ENCODE measurements around the gene ATG14.
"Not testable (repeated sequence)": the region's sequence is repeated elsewhere in the genome, so short reads cannot be mapped to it uniquely, and the experiment has no call there.

ATG14 gene, protein sequence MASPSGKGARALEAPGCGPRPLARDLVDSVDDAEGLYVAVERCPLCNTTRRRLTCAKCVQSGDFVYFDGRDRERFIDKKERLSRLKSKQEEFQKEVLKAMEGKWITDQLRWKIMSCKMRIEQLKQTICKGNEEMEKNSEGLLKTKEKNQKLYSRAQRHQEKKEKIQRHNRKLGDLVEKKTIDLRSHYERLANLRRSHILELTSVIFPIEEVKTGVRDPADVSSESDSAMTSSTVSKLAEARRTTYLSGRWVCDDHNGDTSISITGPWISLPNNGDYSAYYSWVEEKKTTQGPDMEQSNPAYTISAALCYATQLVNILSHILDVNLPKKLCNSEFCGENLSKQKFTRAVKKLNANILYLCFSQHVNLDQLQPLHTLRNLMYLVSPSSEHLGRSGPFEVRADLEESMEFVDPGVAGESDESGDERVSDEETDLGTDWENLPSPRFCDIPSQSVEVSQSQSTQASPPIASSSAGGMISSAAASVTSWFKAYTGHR

DNA sequence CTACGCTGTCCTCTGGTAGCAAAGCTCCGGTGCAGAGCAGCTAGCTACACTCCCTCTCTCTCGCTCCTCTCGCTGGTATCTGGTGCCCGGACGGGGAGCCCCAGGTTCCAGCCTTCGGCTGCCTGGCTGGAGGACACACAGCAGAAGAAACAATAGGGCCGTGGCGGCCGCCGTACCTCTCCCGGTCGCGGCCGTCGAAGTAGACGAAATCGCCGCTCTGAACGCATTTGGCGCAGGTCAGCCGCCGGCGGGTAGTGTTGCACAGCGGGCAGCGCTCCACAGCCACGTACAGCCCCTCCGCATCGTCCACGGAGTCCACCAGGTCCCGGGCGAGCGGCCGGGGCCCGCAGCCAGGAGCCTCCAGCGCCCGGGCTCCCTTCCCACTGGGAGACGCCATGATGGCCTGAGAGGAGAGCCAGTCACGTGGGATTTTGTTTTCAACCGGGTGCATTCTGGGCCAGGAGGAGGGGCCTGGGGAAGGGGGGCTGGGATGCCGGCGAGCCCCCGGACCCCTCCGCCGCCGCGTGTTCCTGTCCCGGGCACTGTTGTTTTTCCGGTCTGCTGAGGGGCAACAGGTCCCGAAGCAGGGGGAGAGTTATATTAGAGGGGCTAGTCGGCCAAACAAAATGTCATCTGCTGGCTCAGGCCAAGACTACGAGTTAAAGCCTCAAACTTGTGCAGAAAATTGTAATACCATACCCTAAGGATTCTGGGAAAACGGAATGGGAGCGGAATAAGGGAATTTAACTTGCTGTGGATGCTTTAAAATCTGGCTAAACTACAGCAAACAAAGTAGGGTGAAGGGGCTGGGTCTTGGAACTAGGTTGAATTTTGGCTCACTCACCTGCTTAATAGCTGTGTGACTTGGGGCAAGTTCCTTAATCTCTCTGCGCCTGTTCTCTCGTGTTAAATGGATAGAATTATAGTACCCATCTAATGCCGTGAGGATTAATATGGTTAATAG is at the start of gene ATG14:
ATG14 (minus strand) TSS at position 405 of the 964 bp plus-strand sequence; CDS start at position 397, 8 bp downstream.
- DNase-seq (ENCODE audit: low read depth), result peak; percentile 91

GRCh38 chr14:55458800-55459515 is 47.3 kb upstream of the ATG14 start:
- peak; percentile 66 for DNase-seq (ENCODE audit: low read depth)

DNA sequence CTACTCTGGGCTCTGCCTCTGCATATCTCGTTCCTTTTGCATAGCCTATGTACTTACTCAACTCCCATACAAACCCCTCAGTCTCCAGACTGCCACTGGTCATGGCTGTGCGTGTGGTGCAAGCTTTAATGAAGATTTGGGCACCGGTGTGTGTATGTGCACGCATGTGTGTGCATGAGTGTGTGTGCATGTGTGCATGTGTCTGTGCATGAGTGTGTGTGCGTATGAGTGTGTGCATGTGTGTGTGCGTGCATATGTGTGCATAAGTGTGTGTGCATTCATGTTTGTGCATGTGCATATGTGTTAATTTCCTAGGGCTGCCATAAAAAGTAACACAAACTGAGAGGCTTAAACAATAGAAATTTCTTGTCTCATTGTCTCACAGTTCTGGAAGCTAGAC is 45.9 kb upstream of the ATG14 start:
- no peak for DNase-seq (ENCODE audit: low read depth)

- not testable (repeated sequence) for DNase-seq (ENCODE audit: low read depth)
Observed at GRCh38 chr14:55456411-55456810, 44.8 kb upstream of the ATG14 start.

DNA sequence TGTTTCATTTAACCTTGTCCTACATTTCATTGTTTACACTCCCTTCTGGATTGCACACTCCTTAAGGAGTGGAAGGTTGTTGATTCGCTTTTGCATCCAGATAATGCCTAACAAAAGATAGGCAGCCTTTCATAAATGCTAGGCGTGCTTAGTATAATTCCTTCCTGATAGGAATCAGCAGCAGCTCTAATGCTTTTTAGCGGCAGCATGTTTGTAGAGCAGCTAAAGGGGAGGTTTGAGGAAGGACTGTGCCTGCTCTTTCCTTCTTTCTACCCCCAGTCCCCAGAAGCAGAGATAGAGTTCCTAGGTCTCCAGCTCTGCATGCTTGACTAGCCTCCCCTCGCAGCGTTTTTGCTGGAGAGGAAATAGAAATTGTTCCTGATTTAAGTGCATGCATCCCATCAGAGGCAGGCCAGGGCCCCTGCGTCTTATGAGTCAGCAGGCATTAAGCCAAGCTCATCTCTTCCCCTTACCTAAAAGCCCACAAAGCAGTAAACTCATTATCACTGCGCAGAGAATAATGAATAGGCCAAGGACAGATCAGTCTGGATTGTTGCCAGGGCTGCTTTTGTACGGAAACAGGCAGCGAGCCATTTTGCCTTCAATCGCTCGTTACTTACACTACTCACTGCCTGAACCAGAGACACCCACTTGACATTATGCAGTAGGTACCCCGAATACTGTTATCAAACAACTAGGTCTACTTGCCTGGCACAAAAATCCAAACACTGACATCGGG is 42.8 kb upstream of the ATG14 start:
- DNase-seq (ENCODE audit: low read depth), result peak; percentile 86

GRCh38 chr14:55451950-55452349 is 40.3 kb upstream of the ATG14 start:
- no peak for DNase-seq (ENCODE audit: low read depth)

GRCh38 chr14:55451398-55451797 is 39.8 kb upstream of the ATG14 start:
- no peak for DNase-seq (ENCODE audit: low read depth)

DNA sequence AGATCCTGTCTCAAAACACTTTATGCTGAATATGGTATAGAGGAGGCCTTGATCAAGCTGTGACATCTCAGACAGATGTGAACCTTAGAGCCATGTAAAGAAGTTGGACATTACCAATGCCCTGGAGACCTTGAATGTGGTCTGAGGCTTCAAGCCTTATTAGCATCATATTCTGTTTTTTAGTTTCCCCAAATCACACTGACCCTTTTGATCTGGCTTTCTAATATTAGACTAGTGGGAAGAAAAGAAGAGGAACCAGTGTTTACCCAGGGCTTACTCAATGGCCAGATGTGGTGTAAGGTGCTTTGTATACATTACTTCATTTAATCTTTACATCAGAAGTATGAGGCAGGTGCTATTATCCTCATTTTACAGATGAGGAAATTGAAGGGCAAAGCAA is 39.4 kb upstream of the ATG14 start:
- DNase-seq (ENCODE audit: low read depth), result no peak

DNA sequence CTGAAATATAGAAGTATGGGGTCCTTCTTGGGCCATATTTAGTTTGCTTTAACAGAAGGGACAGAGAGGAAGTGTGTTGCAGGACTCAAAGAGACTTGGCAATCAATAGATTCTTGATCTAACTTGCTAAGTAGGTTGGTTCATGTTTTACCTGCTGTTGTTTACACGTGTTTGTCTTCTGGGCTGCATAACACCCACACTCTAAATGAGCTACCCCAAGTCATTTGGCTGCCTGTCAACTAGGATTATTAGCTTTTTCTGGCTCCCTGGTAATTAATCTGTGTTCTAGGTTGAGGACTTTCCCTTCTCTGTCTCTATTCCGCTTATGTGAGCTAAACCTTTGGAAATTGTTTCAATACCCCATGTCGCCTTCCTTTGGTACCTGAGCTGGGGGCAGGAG is 38.9 kb upstream of the ATG14 start:
- no peak for DNase-seq (ENCODE audit: low read depth)

DNA sequence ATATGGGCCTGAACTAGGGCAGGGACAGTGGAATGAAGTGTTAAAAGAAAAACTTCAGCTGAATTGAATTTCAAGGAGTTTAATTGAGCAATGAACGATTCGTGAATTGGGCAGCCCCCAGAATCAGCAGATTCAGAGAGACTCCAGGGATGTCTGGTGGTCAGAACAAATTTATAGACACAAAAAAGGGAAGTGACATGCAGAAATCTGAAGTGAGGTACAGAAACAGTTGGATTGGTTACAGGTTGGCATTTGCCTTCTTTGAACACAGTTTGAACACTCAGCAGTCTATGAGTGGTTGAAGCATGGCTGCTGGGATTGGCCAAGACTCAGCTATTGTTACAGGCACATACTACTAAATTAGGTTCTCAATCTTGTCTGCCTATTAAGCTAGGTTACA is 38.5 kb upstream of the ATG14 start:
- no peak for DNase-seq (ENCODE audit: low read depth)

GRCh38 chr14:55449116-55449515 is 37.5 kb upstream of the ATG14 start:
- no peak for DNase-seq (ENCODE audit: low read depth)

DNA sequence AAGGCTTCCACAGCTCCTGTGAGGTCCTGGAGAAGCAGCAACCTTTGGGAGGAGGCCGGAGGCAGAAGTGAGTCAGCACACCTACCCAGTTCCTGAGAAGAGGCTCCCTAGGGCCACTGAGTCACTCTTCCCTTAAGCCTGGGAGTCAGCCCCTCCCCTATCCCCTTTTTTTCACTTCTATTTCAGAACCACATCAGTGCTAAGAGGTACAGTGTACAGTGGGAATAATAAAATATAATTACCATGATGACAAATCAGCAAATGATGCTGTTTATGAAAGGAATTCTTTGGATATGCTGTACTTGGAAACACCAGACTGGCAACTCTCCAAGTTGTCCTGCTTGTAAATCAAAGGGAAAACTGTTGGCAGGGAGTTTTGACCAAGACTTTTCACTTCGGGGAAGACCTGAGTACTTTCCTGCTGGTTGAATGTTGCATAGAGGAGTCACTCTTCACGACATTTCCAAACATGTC is 36.5 kb upstream of the ATG14 start:
- DNase-seq (ENCODE audit: low read depth), result peak; percentile 99

DNA sequence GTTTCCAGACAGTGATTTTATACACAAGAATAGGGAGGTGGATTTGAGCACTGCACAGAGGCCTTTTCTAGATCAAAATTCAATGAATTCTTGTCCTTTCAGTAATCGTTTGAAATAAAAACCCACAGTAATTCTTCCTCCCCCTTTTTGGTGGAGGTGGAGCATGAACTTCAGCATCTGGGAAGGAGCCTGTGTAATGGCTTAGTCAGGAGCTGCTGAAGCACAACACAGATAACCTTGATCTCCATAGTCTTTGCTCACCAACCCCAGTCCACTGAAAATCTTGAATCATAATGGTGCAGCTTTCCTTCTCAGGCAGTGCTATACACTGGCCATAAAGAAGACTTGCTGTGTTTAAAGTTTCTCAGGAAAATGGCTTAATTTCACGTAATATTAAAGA is 35.2 kb upstream of the ATG14 start:
- peak; percentile 91 for DNase-seq (ENCODE audit: low read depth)

DNA sequence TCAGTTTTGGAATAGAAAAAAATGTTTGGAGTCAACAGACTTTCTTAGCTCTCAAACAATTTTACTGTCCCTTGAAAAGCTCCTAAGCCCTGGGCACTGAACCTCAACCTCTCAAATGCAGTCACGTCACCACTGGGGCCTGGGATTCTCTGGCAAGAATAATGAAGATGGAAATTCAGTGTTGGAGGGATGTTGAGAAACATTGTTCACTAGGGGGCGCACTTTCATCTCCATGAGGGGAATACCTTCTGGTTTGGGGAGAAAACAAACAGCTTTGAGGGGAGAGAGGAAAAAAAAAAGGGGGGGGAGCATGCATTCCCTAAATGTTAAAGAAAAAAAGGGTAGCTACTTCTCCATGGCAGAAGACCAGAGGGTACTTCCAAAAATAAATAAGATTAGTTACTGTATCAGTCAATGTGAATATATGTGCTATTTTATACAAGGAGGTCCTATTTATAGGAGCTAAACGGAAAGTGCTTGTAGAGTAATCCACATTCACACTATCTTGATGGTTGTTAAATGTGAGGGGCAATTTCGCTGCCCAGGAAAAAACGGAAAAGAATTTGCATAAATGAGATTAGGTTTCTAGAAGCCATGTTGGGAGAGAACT is 34.6 kb upstream of the ATG14 start:
- DNase-seq (ENCODE audit: low read depth), result peak; percentile 91

DNA sequence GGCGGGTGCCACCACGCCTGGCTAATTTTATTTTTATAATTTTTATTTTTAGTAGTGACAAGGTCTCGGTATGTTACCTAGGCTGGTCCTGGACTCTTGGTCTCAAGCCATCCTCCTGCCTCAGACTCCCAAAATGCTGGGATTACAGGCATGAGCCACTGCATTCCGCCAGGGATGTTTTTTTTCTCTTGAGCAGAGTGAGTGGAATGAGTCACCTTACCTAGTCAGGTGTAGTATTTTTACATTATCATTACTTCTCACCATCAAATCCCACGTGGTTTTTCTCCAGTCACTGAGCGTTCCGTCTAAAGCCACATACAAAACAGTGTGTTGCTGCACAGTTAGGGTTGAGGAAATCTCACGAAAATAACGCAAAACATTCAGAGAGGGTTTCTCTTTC is 29.7 kb upstream of the ATG14 start:
- no peak for DNase-seq (ENCODE audit: low read depth)

DNA sequence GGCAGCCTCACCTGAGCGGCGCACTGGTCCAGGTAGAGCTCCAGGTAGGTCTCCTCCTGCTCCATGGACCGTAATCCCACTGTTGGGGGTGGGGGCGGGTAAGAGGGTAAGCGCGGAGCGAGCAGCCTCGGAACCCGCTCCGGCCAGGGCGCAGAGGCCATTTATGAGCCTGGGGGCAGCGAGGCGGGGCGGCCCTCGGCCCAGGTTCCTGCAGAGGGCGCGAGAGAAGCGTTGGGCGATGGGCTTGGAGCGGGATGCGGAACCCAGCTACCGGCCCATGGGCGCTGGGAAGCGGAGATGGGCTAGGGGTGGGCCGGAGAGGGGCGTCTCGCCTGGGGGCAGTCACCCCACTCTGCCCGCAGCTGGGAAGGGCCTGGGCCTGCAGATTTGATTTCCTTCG is 28.8 kb upstream of the ATG14 start, which contains the start of gene TBPL2:
TBPL2 (minus strand) TSS at position 232 of the 400 bp plus-strand sequence; CDS start at position 65, 167 bp downstream.
- DNase-seq (ENCODE audit: low read depth), result no peak

DNA sequence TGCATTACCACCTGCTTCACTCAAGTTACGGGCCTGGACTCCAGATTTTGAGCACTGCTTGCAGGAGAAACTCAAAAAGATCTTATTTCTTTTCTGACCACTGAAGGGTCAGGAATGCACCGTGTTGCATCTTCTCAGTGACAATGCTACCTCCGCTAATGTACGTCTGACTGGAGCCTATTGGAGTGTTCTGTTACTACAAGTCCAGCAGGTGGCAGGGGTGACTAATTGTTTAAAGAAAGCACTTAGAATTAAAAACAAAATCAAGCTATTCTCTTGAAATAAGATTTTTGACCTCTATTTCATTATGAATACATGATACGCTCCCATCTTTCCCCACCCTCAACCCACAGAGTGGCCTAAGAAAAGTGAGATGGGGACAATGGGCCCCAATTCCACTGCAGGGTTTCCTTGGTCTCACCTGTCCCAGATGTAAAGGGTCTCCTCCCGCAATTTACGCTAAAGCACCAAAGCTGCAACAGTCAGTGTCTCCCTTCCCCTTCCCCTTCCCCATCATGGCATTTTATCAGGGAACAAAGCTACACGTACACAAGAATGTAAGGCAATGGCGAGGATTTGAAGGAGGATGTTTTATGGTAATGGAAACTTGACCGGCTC is 26.5 kb upstream of the ATG14 start:
- peak; percentile 79 for DNase-seq (ENCODE audit: low read depth)

DNA sequence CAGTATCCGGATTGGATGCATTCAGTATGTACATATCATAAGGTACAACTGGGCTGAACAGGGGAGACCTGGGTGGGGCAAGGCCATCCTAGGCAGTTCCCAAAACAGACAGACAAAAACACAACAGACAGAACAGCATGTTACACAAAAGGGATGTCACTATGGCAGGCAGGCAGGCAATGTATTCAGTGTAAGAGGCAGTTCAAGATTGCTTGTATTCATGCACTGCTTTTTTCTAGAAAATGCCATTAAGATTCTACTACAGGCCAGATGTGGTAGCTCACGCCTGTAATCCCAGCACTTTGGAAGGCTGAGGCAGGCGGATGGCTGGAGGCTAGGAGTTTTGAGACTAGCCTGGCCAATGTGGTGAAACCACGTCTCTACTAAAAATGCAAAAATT is 25.3 kb upstream of the ATG14 start:
- no peak for DNase-seq (ENCODE audit: low read depth)

GRCh38 chr14:55436519-55436918 is 24.9 kb upstream of the ATG14 start:
- DNase-seq (ENCODE audit: low read depth), result no peak

GRCh38 chr14:55434805-55435174 is 23.2 kb upstream of the ATG14 start:
- no peak for DNase-seq (ENCODE audit: low read depth)

Data from ELR (cell line).